ENCODE data around the gene HP1BP3. TPM values are rescaled to one million over a fixed set of nuclear protein-coding genes. Genes with fewer than 3 reads are reported as not detected.

The HP1BP3 gene
- total RNA-seq, 1 donor from 2014 or later: 102 TPM

DNA sequence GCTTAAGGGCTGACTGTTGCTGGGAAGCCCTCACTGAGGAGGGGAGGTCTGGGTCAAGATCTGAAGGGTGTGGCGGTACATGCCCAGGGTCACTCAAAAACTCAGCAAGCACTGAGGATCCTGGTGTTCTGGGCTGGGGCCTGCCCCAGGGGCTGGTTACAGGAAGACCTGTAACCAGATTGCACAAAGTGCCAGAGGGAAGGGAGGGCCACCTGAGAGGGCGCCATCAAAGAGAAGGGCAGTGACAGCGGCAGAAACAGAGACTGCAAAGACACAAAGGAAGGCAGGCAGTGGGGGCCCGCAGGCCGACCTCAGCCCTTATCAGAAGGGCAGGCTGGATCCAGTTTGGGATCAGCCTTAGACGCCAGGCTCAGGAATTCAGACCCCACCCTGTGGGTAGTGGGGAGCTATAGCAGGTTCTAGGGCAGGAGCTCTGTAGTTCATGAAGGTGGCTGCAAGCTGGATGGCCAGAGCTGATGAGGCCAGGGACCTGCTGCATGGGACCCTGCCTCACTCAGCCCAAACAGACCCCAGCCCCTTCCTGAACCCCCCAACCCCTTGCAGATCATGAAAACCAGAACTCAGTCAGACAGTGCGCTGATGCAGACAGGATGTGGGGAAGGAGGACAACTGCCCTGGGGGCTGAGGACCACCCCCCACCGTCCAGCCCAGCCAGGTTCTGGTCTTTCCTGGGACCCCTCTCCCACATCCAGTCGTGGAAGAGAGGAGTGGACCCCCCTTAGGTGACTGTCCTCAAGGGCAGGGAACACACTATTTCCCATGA, 58.5 kb downstream of the HP1BP3 start:
- FAIRE-seq (no peak), DNase-seq (ENCODE audit: low read depth) (no peak)
- H3K4me3 ChIP-seq (ENCODE audit: low read depth, low read length): no peak overlapping the region
- no peaks in the 10 kb centered on the region for H3K27me3 ChIP-seq (ENCODE audit: control insufficient read depth, insufficient read depth, low read length)
- peaks cover 2% of the 10 kb centered on the region for H3K36me3 ChIP-seq (ENCODE audit: control insufficient read depth, insufficient read depth, low read length)
- TF ChIP-seq, protein P1, sequence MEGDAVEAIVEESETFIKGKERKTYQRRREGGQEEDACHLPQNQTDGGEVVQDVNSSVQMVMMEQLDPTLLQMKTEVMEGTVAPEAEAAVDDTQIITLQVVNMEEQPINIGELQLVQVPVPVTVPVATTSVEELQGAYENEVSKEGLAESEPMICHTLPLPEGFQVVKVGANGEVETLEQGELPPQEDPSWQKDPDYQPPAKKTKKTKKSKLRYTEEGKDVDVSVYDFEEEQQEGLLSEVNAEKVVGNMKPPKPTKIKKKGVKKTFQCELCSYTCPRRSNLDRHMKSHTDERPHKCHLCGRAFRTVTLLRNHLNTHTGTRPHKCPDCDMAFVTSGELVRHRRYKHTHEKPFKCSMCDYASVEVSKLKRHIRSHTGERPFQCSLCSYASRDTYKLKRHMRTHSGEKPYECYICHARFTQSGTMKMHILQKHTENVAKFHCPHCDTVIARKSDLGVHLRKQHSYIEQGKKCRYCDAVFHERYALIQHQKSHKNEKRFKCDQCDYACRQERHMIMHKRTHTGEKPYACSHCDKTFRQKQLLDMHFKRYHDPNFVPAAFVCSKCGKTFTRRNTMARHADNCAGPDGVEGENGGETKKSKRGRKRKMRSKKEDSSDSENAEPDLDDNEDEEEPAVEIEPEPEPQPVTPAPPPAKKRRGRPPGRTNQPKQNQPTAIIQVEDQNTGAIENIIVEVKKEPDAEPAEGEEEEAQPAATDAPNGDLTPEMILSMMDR (IDR thresholded peaks at IDR 0.05; ENCODE audit: insufficient read depth, low read length, severe bottlenecking): no peak

DNA sequence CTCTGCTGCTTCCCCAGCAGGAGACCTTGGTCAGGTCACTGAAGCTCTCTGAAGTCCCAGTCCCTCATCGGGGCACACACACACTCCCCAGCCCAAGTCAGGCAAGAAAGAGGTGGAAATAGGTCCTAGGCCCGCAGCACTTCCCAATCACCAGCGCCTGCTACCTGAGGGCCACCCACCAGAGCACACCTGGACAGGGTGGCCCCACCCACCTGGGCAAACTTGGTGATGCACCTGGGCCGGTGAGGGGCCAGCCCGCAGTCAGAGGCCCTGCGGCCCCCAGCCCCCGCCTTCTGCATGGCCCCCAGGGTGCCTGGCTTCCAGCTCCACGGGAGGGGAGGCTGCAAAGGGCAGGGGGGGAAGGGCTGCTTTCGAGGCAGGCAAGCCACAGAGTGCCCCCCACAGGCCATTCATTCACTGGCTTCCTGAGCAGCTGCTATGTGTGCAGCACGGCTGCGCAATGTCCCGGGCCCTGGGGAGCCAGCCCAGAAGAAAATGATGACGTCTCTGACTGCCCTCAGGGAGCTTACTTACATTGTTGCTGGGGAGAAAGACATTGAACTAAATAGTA, 59.3 kb downstream of the HP1BP3 start:
- TF ChIP-seq, protein P1 (IDR thresholded peaks at IDR 0.05; ENCODE audit: insufficient read depth, low read length, severe bottlenecking): no peak
- H3K36me3 ChIP-seq (ENCODE audit: control insufficient read depth, insufficient read depth, low read length): peaks cover 4% of the 10 kb centered on the region

DNA sequence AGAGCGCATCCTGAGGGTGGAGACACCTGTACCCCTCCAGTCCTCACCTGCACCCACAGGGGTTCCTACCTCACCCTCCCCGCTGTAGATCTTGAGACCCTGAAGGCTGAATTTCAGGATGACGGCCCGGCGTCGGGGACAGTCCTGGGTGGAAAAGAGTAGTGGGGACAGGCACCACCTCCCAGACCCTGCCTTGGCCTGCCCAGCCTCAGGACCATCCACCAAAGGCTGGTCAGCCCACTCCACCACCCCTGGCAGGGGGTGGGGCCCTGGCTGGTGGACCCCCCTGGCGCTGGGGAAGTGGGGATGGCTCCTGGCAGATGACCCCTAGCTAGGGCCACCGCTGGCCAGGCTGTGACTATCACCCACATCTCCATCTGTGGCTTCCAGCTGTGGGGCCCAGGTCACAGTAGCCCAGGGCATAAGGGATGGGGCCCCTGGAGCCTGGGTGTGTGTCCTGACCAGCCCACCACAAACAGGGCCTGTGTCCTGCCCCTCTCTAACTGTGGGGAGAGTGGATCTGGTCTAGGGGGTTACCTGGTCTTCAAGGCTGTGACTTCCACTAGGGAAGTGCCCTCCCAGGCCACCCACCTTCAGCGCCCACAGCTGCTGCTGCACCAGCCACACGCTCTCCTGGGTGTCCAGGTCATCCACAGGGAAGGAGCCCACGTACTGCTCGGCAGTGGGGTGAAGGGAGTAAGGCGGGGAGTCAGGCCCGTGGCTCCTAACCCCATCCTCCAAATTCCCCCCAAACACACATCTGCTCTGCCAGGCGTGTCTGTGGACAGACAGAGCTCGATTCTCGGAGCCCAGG, 60.0 kb downstream of the HP1BP3 start:
- Histone ChIP-seq H3K27me3 (ENCODE audit: control insufficient read depth, insufficient read depth, low read length) (no peaks in the 10 kb centered on the region), H3K36me3 (ENCODE audit: control insufficient read depth, insufficient read depth, low read length) (peaks cover 9% of the 10 kb centered on the region), H3K4me3 (ENCODE audit: low read depth, low read length) (no peak overlapping the region)
- DNase-seq (ENCODE audit: low read depth): no peak
- peak; percentile 18 for FAIRE-seq
- TF ChIP-seq, protein P1 (IDR thresholded peaks at IDR 0.05; ENCODE audit: insufficient read depth, low read length, severe bottlenecking): no peak

More for the DNA sequence above, 59.3 kb downstream of the HP1BP3 start:
- Histone ChIP-seq H3K27me3 (ENCODE audit: control insufficient read depth, insufficient read depth, low read length) (no peaks in the 10 kb centered on the region), H3K4me3 (ENCODE audit: low read depth, low read length) (no peak overlapping the region)
- FAIRE-seq (no peak), DNase-seq (ENCODE audit: low read depth) (no peak)

DNA sequence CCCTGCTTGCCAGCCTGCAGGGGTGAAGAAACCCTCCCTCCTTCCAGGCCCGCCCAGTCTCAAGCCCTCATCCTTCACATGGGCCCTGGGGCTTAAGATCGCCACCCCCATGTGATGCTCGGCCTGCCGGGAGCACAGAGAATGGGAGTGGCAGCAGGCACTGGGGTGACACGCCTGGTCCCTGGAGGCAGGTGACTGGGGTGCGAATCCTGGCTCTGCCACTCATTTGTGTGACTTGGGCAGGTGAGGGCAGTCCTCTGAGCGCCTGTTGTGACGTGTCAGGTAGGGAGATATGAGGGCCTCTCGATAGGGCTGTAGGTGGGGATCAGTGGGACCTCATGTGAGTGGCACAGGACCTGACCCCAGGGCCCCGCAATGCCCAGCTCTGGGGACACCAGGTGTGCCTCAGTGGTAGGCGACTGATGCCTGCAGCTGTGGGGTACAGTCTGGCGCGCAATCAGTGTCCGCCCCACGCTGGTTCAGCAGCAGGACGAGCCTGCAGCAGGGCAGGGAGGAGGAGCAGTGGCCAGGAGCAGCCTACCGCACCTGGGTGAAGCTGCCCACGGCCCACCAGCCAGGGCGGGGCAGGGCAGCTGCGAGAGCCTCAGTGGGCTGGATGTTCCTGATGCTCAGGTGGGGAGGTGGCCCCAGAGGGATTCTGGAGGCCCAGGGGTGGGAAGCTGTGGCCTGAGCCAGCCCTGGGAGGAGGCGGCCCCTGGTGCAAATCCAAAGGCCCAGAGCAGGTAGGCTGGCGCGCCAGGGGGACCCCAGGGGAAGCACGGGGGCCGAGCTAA, 60.8 kb downstream of the HP1BP3 start:
- no peak overlapping the region for H3K4me3 ChIP-seq (ENCODE audit: low read depth, low read length)
- FAIRE-seq (no peak), DNase-seq (ENCODE audit: low read depth) (no peak)
- TF ChIP-seq, protein P1 (IDR thresholded peaks at IDR 0.05; ENCODE audit: insufficient read depth, low read length, severe bottlenecking): no peak
- peaks cover 11% of the 10 kb centered on the region for H3K36me3 ChIP-seq (ENCODE audit: control insufficient read depth, insufficient read depth, low read length)
- no peaks in the 10 kb centered on the region for H3K27me3 ChIP-seq (ENCODE audit: control insufficient read depth, insufficient read depth, low read length)
